ENCODE results near the gene NUMB. TPM values are rescaled to one million over a fixed set of nuclear protein-coding genes. Genes with fewer than 3 reads are reported as not detected.

NUMB gene
- total RNA-seq, 4 donors from 2014 or later = 105 to 125 (median 117) TPM

DNA sequence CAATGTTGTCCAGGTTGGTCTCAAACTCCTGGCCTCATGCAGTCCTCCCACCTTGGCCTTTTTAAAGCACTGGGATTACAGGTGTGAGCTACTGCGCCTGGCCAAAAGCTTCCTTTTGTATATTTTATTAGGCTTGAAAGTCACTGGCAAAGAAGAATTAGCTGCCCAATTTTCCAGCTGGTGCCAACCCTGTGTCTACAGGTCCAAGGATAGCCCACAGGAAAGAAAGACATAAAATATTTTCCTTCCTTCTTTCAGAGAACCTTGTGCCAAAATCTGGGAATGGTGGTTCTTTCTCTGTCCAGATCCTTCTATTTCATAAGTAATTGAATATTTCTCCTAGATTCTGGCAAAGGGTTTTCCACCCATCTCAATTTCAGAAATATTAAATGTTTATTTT is 84.1 kb downstream of the NUMB start:
- Histone ChIP-seq H3K4me3 (no peak overlapping the region), H3K9me3 (no peaks in the 10 kb centered on the region), H3K36me3 (no peaks in the 10 kb centered on the region), H3K4me1 (no peaks in the 10 kb centered on the region), H3K27ac (no peak overlapping the region), H3K27me3 (no peaks in the 10 kb centered on the region)
- no peak for TF ChIP-seq POLR2A (IDR thresholded peaks at IDR 0.05)
- TF ChIP-seq, protein P1, sequence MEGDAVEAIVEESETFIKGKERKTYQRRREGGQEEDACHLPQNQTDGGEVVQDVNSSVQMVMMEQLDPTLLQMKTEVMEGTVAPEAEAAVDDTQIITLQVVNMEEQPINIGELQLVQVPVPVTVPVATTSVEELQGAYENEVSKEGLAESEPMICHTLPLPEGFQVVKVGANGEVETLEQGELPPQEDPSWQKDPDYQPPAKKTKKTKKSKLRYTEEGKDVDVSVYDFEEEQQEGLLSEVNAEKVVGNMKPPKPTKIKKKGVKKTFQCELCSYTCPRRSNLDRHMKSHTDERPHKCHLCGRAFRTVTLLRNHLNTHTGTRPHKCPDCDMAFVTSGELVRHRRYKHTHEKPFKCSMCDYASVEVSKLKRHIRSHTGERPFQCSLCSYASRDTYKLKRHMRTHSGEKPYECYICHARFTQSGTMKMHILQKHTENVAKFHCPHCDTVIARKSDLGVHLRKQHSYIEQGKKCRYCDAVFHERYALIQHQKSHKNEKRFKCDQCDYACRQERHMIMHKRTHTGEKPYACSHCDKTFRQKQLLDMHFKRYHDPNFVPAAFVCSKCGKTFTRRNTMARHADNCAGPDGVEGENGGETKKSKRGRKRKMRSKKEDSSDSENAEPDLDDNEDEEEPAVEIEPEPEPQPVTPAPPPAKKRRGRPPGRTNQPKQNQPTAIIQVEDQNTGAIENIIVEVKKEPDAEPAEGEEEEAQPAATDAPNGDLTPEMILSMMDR (IDR thresholded peaks at IDR 0.05) = no peak
- DNase-seq = no peak

GRCh38 chr14:73372529-73372928 is 85.8 kb downstream of the NUMB start:
- Histone ChIP-seq H3K36me3 (no peaks in the 10 kb centered on the region), H3K4me1 (no peaks in the 10 kb centered on the region), H3K9me3 (no peaks in the 10 kb centered on the region), H3K27ac (no peak overlapping the region), H3K27me3 (no peaks in the 10 kb centered on the region), H3K4me3 (no peak overlapping the region)
- no peak for DNase-seq
- TF ChIP-seq, protein P1 (IDR thresholded peaks at IDR 0.05) = no peak
- TF ChIP-seq POLR2A (IDR thresholded peaks at IDR 0.05) = no peak

- Histone ChIP-seq H3K36me3 (no peaks in the 10 kb centered on the region), H3K27ac (no peak overlapping the region), H3K9me3 (no peaks in the 10 kb centered on the region), H3K27me3 (no peaks in the 10 kb centered on the region), H3K4me3 (no peak overlapping the region), H3K4me1 (no peaks in the 10 kb centered on the region)
- DNase-seq = no peak
- TF ChIP-seq, protein P1 (IDR thresholded peaks at IDR 0.05) = no peak
- no peak for TF ChIP-seq POLR2A (IDR thresholded peaks at IDR 0.05)
These were observed 87.8 kb downstream of the NUMB start for GRCh38 chr14:73370561-73370960.

DNA sequence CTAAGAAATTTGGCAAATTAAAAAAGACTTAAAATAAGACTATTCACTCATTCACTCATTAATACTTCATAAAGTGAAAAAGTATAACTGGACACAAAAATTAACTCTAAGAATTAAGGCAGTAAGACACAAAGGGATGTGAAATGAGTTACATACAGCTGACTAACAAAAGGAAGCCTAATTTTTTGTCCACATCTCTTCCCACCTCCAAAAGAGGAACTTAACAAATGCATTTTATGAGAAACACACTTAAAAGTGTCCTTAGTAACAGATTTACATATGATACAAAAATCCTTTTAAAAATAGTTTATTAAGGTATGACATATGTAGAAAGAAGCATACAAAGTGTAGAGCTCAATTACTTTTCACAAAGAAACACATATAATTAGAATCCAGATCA is 88.9 kb downstream of the NUMB start:
- DNase-seq = no peak
- TF ChIP-seq, protein P1 (IDR thresholded peaks at IDR 0.05) = no peak
- TF ChIP-seq POLR2A (IDR thresholded peaks at IDR 0.05) = no peak
- Histone ChIP-seq H3K36me3 (no peaks in the 10 kb centered on the region), H3K9me3 (no peaks in the 10 kb centered on the region), H3K4me3 (no peak overlapping the region), H3K27me3 (no peaks in the 10 kb centered on the region), H3K27ac (no peak overlapping the region), H3K4me1 (no peaks in the 10 kb centered on the region)

GRCh38 chr14:73368616-73369015 is 89.7 kb downstream of the NUMB start:
- no peaks in the 10 kb centered on the region for H3K4me1 ChIP-seq
- no peaks in the 10 kb centered on the region for H3K9me3 ChIP-seq
- no peak for TF ChIP-seq POLR2A (IDR thresholded peaks at IDR 0.05)
- TF ChIP-seq, protein P1 (IDR thresholded peaks at IDR 0.05) = no peak
- H3K27ac ChIP-seq = no peak overlapping the region
- no peaks in the 10 kb centered on the region for H3K36me3 ChIP-seq
- H3K4me3 ChIP-seq = no peak overlapping the region
- H3K27me3 ChIP-seq = no peaks in the 10 kb centered on the region
- no peak for DNase-seq

- no peak for DNase-seq
- no peaks in the 10 kb centered on the region for H3K9me3 ChIP-seq
- no peak for TF ChIP-seq POLR2A (IDR thresholded peaks at IDR 0.05)
- TF ChIP-seq, protein P1 (IDR thresholded peaks at IDR 0.05) = no peak
- H3K27me3 ChIP-seq = no peaks in the 10 kb centered on the region
- no peak overlapping the region for H3K27ac ChIP-seq
- no peaks in the 10 kb centered on the region for H3K36me3 ChIP-seq
- H3K4me3 ChIP-seq = no peak overlapping the region
- H3K4me1 ChIP-seq = no peaks in the 10 kb centered on the region
These were observed 92.6 kb downstream of the NUMB start for GRCh38 chr14:73365727-73366126.
